D721Med (cell line): ENCODE measurements around the gene C11orf97.
A peak's percentile ranks its signal among the peaks of the same experiment; 100 is the strongest.

Source experiments
- DNase-seq: peaks from one replicate; pipeline ENCODE4 v3.0.0; 2011; ENCODE audit warnings: low spot score; ENCODE audit not compliant: insufficient read length
- FAIRE-seq: peaks from 2 replicates; lab custom pipeline; 2011; peaks lifted over from hg19 to GRCh38; lab: Jason Lieb, UNC
- TF ChIP-seq, protein P1 (sequence below): IDR thresholded peaks from 2 replicates; pipeline ENCODE4 v1.5.1; 2012; ENCODE audit warnings: mild to moderate bottlenecking, control low read depth; ENCODE audit not compliant: insufficient read depth; ENCODE audit errors: missing control alignments

Gene C11orf97

DNA sequence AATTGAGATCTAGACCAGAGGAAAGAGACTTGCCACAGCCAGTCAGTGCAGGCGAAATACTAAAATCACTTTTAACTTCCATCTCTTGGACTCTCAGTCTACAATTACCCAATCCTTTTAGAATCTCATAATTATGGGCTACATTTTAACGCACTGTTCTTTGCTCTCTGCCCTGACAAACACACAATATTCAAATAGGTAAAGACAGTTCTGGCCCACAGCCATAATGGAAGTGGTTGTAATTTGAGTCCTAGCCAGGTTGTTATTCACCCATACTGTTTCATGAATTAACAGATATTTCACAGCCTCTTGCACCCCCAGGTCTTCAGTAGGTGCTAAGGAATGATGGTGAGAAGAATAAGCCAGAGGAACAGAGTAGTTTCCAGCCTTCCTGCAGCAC, 830 bp downstream of the C11orf97 start:
- FAIRE-seq (no peak), DNase-seq (no peak)
- TF ChIP-seq, protein P1, sequence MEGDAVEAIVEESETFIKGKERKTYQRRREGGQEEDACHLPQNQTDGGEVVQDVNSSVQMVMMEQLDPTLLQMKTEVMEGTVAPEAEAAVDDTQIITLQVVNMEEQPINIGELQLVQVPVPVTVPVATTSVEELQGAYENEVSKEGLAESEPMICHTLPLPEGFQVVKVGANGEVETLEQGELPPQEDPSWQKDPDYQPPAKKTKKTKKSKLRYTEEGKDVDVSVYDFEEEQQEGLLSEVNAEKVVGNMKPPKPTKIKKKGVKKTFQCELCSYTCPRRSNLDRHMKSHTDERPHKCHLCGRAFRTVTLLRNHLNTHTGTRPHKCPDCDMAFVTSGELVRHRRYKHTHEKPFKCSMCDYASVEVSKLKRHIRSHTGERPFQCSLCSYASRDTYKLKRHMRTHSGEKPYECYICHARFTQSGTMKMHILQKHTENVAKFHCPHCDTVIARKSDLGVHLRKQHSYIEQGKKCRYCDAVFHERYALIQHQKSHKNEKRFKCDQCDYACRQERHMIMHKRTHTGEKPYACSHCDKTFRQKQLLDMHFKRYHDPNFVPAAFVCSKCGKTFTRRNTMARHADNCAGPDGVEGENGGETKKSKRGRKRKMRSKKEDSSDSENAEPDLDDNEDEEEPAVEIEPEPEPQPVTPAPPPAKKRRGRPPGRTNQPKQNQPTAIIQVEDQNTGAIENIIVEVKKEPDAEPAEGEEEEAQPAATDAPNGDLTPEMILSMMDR, result no peak

DNA sequence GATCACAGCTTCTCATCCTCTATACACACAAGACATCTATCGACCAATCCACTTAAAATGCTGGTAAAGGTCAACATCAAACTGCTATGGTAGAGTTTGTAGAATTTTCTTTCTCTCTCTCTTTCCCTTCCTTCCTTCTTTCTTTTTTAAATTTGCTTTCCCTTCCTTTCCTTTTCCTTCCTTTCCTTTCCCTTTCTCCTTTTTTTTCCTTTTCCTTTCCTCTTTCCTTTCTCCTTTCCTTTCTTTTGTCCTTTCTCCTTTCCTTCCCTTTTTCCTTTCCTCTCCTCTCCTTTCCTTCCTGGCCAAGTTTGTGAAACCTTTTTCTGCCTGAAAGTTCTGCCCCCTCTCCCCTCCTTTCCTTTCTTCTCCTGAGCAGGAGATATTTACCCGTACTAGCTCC, 3.1 kb downstream of the C11orf97 start:
- TF ChIP-seq, protein P1, result no peak
- DNase-seq, result no peak
- no peak for FAIRE-seq

DNA sequence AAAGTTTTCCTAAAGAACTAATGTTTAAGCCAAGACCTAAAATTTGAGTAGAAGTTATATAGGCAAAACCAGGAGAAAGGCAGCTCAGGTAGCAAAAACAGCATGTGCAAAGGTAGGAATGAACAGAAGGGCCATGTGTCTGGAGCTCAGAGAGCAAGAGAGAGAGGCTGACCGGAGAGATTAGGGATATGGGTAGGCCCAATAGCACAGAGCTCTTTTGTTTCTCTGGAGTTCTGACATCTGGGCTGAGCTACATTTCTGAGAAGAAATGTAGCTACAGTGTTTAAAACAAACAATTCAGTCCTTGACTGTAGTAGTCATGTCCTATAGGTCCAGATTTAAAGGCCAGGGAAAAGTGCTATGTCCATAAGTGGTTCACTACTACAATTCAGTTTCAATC, 4.5 kb downstream of the C11orf97 start:
- no peak for DNase-seq
- FAIRE-seq, result no peak
- TF ChIP-seq, protein P1, result no peak

DNA sequence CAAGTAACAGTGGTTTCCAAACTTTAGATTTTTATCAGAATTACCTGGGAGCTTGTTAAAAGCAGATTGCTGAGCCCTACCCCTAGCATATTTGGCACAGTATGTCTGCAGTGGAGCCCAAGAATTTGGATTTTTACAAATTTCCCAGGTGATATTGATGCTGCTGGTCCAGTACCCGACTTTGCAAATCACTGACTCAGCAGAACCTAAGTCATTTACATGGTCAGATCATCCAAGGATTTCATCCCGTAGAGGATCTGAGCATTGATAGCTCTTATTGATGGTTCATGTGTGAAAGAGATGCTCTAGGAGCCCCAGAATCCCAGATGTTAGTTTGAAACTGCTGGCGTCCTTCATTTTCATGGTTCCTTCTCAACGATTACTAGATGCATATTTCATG, 6.0 kb downstream of the C11orf97 start:
- FAIRE-seq (no peak), DNase-seq (no peak)
- TF ChIP-seq, protein P1, result no peak

DNA sequence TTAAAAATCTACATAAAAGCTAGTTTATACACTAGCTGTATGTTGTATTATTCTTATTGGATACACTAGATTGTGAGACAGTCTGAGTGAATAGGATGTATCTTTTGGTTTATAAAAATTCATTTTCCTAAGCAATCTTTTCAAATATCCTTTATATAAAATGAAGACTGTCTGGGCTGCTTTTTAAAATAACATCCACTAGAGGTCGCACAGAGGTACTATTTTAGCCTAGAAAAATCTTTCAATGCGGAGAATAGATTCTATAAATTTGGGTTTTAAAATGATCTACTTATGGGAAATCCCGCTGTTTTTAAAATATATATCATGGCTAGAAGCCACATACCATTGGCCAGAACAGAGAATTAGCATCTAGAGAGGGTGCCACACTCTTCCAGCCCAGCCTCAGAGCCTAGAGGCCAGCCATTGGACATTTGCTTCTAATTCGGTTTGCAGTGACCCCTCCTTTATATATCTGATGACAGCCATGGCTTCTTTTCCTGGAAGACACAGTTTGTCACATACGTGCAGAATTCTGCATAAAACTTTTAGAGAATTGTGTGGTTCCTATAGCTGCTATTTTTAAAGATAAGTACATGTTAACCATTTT, 7.3 kb downstream of the C11orf97 start:
- DNase-seq, result no peak
- TF ChIP-seq, protein P1, result peak; percentile 61
- peak; percentile 21 for FAIRE-seq

DNA sequence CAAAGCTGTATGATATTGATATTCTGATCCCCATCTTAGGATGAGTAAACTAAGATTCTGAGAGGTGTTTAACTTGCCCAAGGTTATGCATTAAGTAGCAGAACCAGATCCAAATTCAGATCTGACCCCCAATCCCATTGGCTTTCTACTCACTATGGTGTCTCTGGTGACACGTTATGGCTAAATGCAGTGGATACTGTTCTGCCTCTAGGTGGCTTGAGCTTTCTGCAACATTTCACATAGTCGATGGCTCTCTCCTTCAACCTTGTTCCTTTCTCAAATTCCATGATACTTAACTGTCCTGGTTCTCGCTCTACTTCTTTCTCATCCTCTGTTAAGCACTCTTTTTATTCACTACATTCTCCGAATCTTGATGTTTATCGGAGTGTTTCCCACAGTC, 9.4 kb downstream of the C11orf97 start:
- TF ChIP-seq, protein P1, result no peak
- DNase-seq, result no peak
- FAIRE-seq, result no peak

DNA sequence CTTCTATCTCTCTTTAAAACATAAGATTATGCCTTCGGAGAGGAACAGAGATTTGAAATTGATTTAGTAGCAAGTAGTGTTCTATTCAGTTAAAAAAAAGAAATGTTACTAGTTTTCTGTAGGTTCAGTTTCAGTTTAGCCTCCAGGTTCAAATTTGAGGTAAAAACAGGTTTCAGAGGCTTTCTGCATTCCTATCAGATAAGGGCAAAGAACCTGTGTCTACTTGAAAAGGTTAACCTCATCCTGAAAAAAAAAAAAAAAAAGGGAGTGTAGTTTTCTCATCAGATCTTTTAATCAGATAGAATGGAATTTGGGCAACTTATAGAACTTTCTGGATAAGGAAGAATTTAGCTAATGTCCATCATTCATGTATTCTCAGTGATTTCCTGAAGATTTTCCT, 12.1 kb downstream of the C11orf97 start:
- FAIRE-seq (no peak), DNase-seq (no peak)
- TF ChIP-seq, protein P1, result no peak
